GM19239 (cell line): ENCODE data around the gene ORM2.
"Not testable (repeated sequence)": the region's sequence is repeated elsewhere in the genome, so short reads cannot be mapped to it uniquely, and the experiment has no call there.

ENCODE experiments used
- DNase-seq: peaks from one replicate; pipeline ENCODE4 v3.0.0; 2011; ENCODE audit warnings: low spot score; ENCODE audit not compliant: insufficient read length
- FAIRE-seq: peaks from 2 replicates; lab custom pipeline; 2011; peaks lifted over from hg19 to GRCh38; lab: Jason Lieb, UNC

Gene ORM2

GRCh38 chr9:114312513-114312875 lies 17.2 kb upstream of the ORM2 start:
- no peak for DNase-seq
- FAIRE-seq, result no peak

GRCh38 chr9:114313186-114313585 lies 16.5 kb upstream of the ORM2 start:
- no peak for FAIRE-seq

GRCh38 chr9:114314256-114314867 lies 15.3 kb upstream of the ORM2 start:
- FAIRE-seq (no peak), DNase-seq (no peak)

More at GRCh38 chr9:114313186-114313585, 16.5 kb upstream of the ORM2 start:
- no peak for DNase-seq

GRCh38 chr9:114314881-114315722 lies 14.6 kb upstream of the ORM2 start:
- DNase-seq (no peak), FAIRE-seq (no peak)

- FAIRE-seq (no peak), DNase-seq (no peak)
These were observed 13.8 kb upstream of the ORM2 start for GRCh38 chr9:114315723-114316363.

GRCh38 chr9:114316605-114317230 lies 13.0 kb upstream of the ORM2 start:
- no peak for FAIRE-seq
- no peak for DNase-seq

- no peak for DNase-seq
- FAIRE-seq, result no peak
These were observed 11.9 kb upstream of the ORM2 start for GRCh38 chr9:114317665-114318357.

GRCh38 chr9:114318416-114318815 lies 11.3 kb upstream of the ORM2 start:
- no peak for DNase-seq
- FAIRE-seq, result no peak

- FAIRE-seq (no peak), DNase-seq (no peak)
These were observed 10.5 kb upstream of the ORM2 start for GRCh38 chr9:114319147-114319546.

- not testable (repeated sequence) for DNase-seq, FAIRE-seq
These were observed 9.0 kb upstream of the ORM2 start for GRCh38 chr9:114320710-114321109.

- DNase-seq (no peak), FAIRE-seq (no peak)
These were observed 7.9 kb upstream of the ORM2 start for GRCh38 chr9:114321759-114322158.

GRCh38 chr9:114322160-114322818 lies 7.4 kb upstream of the ORM2 start:
- not testable (repeated sequence) for DNase-seq, FAIRE-seq

- DNase-seq, FAIRE-seq: not testable (repeated sequence)
These were observed 6.7 kb upstream of the ORM2 start, which contains the start of gene ORM1 for GRCh38 chr9:114322831-114323531. Gene ORM1 (plus strand): TSS chr9:114323098. CDS start chr9:114323134, 36 bp downstream.

- DNase-seq, FAIRE-seq: not testable (repeated sequence)
These were observed 5.8 kb upstream of the ORM2 start for GRCh38 chr9:114323849-114324248.

- DNase-seq (no peak), FAIRE-seq (no peak)
These were observed 5.2 kb upstream of the ORM2 start for GRCh38 chr9:114324492-114324891.

GRCh38 chr9:114324965-114325364 lies 4.7 kb upstream of the ORM2 start:
- DNase-seq, FAIRE-seq: not testable (repeated sequence)

- FAIRE-seq, DNase-seq: not testable (repeated sequence)
These were observed 3.9 kb upstream of the ORM2 start for GRCh38 chr9:114325684-114326254.

GRCh38 chr9:114327749-114328148 lies 1.9 kb upstream of the ORM2 start:
- DNase-seq (no peak), FAIRE-seq (no peak)
